AG08396 (cell line): ENCODE results near the gene ETV6.

ENCODE experiments used
- DNase-seq: peaks from one replicate; pipeline ENCODE4 v3.0.0; 2012; ENCODE audit warnings: low spot score, mixed read lengths

The ETV6 gene

DNA sequence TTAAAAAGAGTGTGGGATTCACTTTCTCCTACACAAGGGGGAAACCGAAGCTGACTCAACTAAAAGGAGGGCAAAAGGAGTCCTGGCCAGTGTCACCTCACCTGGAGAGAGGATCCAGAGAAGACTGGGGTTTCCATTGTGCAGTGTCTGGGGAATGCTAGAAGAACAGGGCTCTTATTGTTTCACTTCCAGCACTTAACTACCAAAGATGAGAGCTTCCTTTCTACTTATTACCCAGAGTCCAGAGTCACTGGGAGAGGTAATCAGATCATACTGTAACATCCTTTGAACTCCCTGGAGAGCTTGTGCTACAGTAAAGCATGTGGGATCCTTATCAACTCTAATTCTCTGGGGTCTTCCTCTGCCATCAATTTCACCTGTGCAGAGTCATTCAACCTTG lies 272.9 kb downstream of the ETV6 start:
- no peak for DNase-seq

DNA sequence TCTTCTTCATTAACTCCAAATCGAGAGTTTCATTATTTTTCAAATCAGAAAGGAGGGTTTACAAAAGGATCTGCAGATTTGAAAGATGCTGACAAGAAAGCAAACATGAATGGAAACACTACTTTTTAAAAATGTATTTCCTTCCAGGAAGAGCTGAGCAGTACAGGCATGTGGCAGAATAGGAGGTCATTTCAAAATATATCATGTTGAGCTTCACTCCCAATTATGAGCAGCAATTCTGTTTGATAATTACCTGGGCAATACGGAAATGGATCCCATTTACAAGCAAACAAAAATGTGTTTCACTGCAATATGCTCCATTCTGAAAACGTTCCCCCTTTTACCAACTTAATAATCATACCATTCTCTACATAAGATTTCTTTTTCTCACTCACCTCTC lies 273.6 kb downstream of the ETV6 start:
- DNase-seq = no peak

DNA sequence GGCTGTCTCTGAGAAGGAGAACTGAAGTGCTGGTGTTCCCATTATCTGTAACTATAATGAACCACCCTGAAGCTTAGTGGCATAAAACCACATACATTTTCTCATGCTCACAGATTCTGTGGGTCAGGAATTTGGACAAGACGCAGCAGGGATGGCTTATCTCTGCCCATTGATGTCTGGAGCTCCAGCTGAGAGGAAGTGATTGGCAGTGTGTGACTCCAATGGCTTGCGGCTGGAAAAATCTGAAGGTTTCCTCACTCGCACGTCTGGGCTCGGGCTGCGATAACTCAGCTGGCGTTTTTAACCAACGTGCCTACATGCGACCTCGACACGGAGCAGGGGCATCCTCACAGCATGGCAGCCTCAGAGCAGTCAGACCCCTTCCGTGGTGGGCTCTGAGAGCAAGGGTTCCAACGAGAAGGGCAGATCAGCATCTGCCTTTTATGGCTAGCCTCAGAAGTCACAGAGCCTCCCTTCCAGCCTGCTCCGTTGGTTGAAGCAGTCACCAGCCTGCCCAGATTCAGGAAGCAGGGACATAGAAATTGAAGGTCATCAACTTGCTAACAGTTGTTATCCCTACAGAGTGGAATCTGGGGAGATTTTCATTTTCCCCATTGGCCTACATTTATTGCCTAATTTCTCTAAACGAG lies 277.9 kb downstream of the ETV6 start:
- peak; percentile 39 for DNase-seq

DNA sequence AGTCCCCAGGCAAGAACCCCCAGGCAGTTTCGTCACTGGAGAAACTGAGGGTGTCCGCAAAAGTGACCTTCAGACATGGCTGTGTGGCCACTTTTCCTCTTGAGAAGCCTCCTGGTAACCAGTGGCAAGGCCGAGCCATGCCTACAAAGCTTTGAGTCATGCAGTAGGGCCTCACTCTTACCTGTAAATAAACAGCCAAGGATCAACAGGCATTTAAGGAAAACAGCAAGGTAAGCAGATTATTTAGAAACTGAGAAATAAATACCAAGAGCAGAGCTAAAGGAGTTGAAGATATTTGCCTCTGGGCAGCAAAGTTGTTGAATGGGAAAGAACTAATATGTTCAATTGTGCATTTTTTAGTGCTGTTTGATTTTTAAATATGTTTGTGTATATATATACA lies 280.2 kb downstream of the ETV6 start:
- DNase-seq = no peak

DNA sequence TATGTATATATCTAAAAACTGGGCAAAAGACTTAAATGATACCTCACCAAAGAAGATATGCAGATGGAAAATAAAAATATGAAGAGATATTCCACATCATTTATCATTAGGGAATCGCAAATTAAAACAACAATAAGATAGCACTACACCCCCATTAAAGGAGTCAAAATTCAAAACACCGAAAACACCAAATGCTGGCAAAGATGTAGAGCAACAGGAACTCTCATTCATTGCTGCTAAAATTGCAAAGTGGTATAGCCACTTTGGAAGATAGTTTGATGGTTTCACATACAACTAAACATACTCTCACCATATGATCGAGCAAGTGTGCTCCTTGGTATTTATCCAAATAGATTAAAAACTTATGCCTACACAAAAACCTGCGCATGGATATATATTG lies 289.7 kb downstream of the ETV6 start:
- no peak for DNase-seq

DNA sequence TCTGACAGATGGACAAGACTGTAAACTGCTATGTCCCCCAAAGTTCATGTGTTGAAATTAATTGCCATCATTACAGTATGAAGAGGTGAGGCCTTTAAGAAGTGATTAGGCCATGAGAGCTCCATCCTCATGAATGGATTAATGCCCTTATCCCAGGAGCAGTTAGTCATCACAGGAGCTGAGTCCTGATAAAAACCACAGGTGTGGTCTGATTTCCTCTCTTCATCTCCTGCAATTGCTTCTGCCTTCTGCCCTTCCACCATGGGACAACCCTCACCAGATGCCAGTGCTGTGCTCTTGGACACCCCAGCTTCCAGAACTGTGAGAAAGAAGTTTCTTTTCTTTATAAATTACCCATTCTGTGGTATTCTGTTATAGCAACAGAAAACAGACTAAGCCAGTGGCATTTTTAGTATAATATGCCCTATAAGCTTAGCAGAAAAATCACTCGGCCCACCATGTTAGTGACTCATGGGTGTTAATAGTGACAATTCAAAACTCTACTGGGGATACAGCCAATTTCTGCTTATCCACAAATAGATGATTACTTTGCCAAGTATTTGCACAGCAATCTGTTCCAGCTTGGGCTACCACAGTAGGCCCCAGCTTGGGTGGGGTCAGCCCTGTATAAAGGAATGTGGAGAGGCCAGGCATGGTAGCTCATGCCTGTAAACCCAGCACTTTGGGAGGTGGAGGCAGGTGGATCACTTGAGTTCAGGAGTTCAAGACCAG lies 292.3 kb downstream of the ETV6 start:
- peak; percentile 72 for DNase-seq

DNA sequence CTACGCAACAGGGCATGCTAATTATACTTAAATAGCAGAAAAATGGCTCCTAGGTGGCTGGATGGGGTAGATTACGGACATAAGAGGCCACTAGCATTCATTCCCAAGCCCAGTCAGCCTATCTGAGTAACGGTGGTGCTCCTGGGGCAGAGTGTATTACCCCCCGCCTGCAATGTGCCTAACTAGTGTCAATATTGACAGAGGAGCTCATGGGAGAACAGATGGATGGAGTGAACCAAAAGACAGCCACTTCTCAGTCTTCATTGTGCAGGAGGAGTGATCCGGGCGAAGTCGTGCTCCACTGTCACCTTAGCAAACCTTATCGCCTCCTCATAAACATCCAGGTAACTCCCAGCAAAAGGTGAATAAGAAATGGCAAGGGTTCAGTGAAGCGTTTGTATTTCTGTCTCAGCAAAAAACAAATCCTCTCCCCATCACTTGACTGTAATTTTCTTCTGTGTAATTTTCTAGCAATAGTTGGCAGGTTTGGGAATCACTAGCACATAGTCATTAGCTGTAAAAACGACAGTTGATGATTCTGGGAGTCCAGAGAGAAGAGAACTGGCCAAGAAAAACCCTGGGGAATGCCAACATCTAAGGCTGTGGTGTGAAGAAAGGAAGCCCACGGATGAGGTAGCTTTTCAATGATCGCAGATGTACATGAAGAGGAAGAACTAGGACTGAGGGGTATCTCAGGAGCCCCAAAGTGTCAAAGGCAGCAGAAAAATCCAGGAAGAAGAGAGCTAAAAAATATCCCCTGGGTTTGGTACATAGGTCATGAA lies 294.6 kb downstream of the ETV6 start:
- no peak for DNase-seq
